Smooth muscle cell of bladder (primary cell): ENCODE results near the gene GLRA1. TPM values are rescaled to one million over a fixed set of nuclear protein-coding genes. Genes with fewer than 3 reads are reported as not detected.

Experiments used
- total RNA-seq: library from RNA; depleted of rRNA; stranded (reverse); fragments of >200 nt; gene quantifications from 2 replicates; pipeline ENCODE4 v1.2.3, GENCODE V29; 2014

The GLRA1 gene
- not detected in 2 replicates for total RNA-seq

DNA sequence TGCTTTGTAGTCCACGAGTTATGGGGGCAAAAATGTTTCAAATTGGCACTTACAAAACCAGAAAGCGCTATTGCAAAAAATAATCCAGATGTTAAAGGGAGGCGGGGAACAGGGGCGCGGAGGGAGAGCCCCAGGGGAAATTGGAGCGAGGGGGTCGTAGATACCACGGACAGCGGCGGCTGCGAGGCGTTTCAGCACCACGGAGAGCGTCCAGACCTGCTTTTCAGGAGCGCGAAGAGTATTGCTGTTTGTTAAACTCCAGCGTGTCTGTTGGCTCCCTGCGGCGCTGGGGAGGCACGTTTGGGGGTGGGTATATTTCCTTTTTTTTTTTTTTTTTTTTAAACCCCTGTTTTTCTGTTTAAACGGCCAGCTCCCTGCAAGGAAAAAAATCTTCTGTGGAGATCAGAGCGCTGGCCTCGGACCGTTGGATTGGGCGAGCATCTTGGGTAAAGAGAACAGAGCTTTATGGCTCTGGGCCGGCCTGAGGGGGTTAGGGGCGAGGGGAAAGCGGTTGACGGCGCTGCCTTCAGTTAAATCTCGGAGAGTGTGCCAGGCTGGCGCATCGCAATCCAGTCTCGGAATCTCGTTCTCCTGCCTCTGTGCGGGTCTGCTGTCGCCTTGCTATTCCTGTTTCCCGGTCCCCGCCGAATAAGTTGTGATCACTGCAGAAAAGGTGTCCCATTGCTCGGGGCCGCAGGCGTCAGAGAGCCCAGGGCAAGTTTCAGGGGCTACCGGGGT, at the start of gene GLRA1:
TSS of gene GLRA1 (minus strand) at position 288 of the 738 bp plus-strand sequence. CDS start 302 bp downstream, outside the sequence.

Other genes starting within 250 kb of the GLRA1 start
- 1,301 and 3,185 TPM in 2 replicates for gene SPARC, start 237.9 kb downstream of the GLRA1 start, total RNA-seq
- 66.0 and 82.9 TPM in 2 replicates for gene ATOX1, start 166.2 kb downstream of the GLRA1 start, total RNA-seq
- gene G3BP1, start 152.9 kb downstream of the GLRA1 start, total RNA-seq, result 96.7 and 155 TPM in 2 replicates